SU-DHL-6 (cell line): ENCODE measurements around the gene HAPLN2.

Experiments used
- H2AFZ ChIP-seq: fragments of 200-600 bp; sonication (generic); 2 replicates; pipeline ENCODE4 v1.6.1; 2014; ENCODE audit warnings: low read depth, mild to moderate bottlenecking, moderate library complexity, mixed read lengths, antibody characterized with exemption, low read length; ENCODE audit not compliant: severe bottlenecking
- H3F3A ChIP-seq: fragments of 200-600 bp; shearing (Covaris generic); 2 replicates; pipeline ENCODE4 v1.6.0; 2016; ENCODE audit warnings: antibody characterized with exemption, mild to moderate bottlenecking; ENCODE audit not compliant: insufficient read depth
- H3K27ac ChIP-seq: fragments of 200-600 bp; sonication (generic); 2 replicates; pipeline ENCODE4 v1.5.1; 2016; ENCODE audit warnings: low read depth, mild to moderate bottlenecking, low read length, moderate library complexity, mixed read lengths
- H3K27me3 ChIP-seq: fragments of 200-600 bp; sonication (generic), shearing (Covaris generic); 2 replicates; pipeline ENCODE4 v1.6.0; 2014; ENCODE audit warnings: mild to moderate bottlenecking, low read length
- H3K36me3 ChIP-seq: fragments of 200-600 bp; sonication (generic); 2 replicates; pipeline ENCODE4 v1.6.1; 2014; ENCODE audit warnings: mild to moderate bottlenecking, low read length, mixed read lengths
- H3K4me2 ChIP-seq: fragments of 300-600, 200-600 bp; shearing (Covaris generic), sonication (generic); 2 replicates; pipeline ENCODE4 v1.6.0; 2014; ENCODE audit warnings: low read length, low read depth, mild to moderate bottlenecking; ENCODE audit not compliant: poor library complexity, severe bottlenecking
- H3K4me3 ChIP-seq: fragments of 200-600 bp; sonication (generic); 2 replicates; pipeline ENCODE4 v1.5.1; 2014; ENCODE audit warnings: antibody characterized with exemption, low read length, mild to moderate bottlenecking, mixed read lengths; ENCODE audit not compliant: insufficient read depth, poor library complexity, severe bottlenecking
- H3K79me2 ChIP-seq: fragments of 200-600 bp; sonication (generic); 2 replicates; pipeline ENCODE4 v1.6.1; 2014; ENCODE audit warnings: mild to moderate bottlenecking, low read length, moderate library complexity; ENCODE audit not compliant: insufficient read depth
- H3K9ac ChIP-seq: fragments of 200-600 bp; sonication (generic); 2 replicates; pipeline ENCODE4 v1.7.0; 2014; ENCODE audit warnings: mild to moderate bottlenecking, low read length
- H3K9me2 ChIP-seq: fragments of 200-600 bp; sonication (generic); replicated peaks from 2 replicates; pipeline ENCODE4 v1.6.1; 2014; ENCODE audit warnings: low read length; ENCODE audit not compliant: insufficient read depth
- H3K9me3 ChIP-seq: fragments of 200-600 bp; sonication (generic); 2 replicates; pipeline ENCODE4 v1.6.1; 2014; ENCODE audit warnings: low read length, mixed read lengths; ENCODE audit not compliant: insufficient read depth
- H4K20me1 ChIP-seq: fragments of 200-600 bp; sonication (generic); 2 replicates; pipeline ENCODE4 v1.6.1; 2014; ENCODE audit warnings: low read depth, mild to moderate bottlenecking, antibody characterized with exemption, low read length, moderate library complexity, mixed read lengths
- CTCF ChIP-seq: fragments of 200-600 bp; sonication (generic); IDR thresholded peaks from one replicate; pipeline ENCODE4 v1.5.1; 2017; ENCODE audit warnings: antibody characterized with exemption, mild to moderate bottlenecking, low read length, moderate library complexity; ENCODE audit not compliant: insufficient read depth, poor library complexity, severe bottlenecking
- EZH2phosphoT487 ChIP-seq: fragments of 200-600 bp; sonication (generic), shearing (Covaris generic); conservative IDR thresholded peaks from 2 replicates; pipeline ENCODE4 v1.6.1; 2018; ENCODE audit warnings: mild to moderate bottlenecking, antibody characterized with exemption, low read length, moderate library complexity, mixed read lengths

HAPLN2 gene

GRCh38 chr1:156648951-156649350 lies 29.7 kb downstream of the HAPLN2 start:
- Histone ChIP-seq H3K4me3 (no peak overlapping the region), H3K4me2 (no peak overlapping the region), H3K27ac (no peak overlapping the region), H3K9me3 (no peaks in the 10 kb centered on the region), H3F3A (no peaks in the 10 kb centered on the region), H2AFZ (no peak overlapping the region), H3K9ac (no peak overlapping the region), H3K36me3 (no peaks in the 10 kb centered on the region), H4K20me1 (no peaks in the 10 kb centered on the region), H3K79me2 (no peaks in the 10 kb centered on the region), H3K9me2 (no peaks in the 10 kb centered on the region), H3K27me3 (no peaks in the 10 kb centered on the region)
- TF ChIP-seq CTCF, result no peak

GRCh38 chr1:156652131-156652991 lies 33.1 kb downstream of the HAPLN2 start:
- Histone ChIP-seq H3K36me3 (no peaks in the 10 kb centered on the region), H3K9me3 (no peaks in the 10 kb centered on the region), H3K9ac (no peak overlapping the region), H2AFZ (no peak overlapping the region), H4K20me1 (no peaks in the 10 kb centered on the region), H3K79me2 (no peaks in the 10 kb centered on the region), H3K4me2 (no peak overlapping the region), H3K9me2 (no peaks in the 10 kb centered on the region), H3F3A (no peaks in the 10 kb centered on the region), H3K27ac (no peak overlapping the region), H3K27me3 (no peaks in the 10 kb centered on the region), H3K4me3 (no peak overlapping the region)
- no peak for TF ChIP-seq CTCF
- no peak for TF ChIP-seq EZH2phosphoT487

GRCh38 chr1:156652992-156653355 lies 33.8 kb downstream of the HAPLN2 start:
- Histone ChIP-seq H2AFZ (no peak overlapping the region), H3K9me2 (no peaks in the 10 kb centered on the region), H3F3A (no peaks in the 10 kb centered on the region), H3K9ac (no peak overlapping the region), H3K36me3 (no peaks in the 10 kb centered on the region), H3K27ac (no peak overlapping the region), H3K9me3 (no peaks in the 10 kb centered on the region), H3K27me3 (no peaks in the 10 kb centered on the region), H4K20me1 (no peaks in the 10 kb centered on the region), H3K79me2 (no peaks in the 10 kb centered on the region), H3K4me3 (no peak overlapping the region), H3K4me2 (no peak overlapping the region)
- TF ChIP-seq CTCF, result no peak
- no peak for TF ChIP-seq EZH2phosphoT487
